GM12878 (cell line): ENCODE results near the gene SKIC8.

Source experiments
- BCLAF1 ChIP-seq: fragments of 450-650 bp; IDR thresholded peaks from 2 replicates; pipeline ENCODE4 v1.6.1; 2017; ENCODE audit warnings: antibody characterized with exemption, mild to moderate bottlenecking, moderate library complexity
- EZH2 ChIP-seq: IDR thresholded peaks from 2 replicates; pipeline ENCODE4 v1.6.1; 2012; ENCODE audit warnings: low read depth, mild to moderate bottlenecking, control low read depth, inconsistent platforms, low read length, borderline replicate concordance; ENCODE audit not compliant: control insufficient read depth
- KAT2A ChIP-seq: conservative IDR thresholded peaks from 2 replicates; pipeline ENCODE4 v1.6.1; 2011; ENCODE audit warnings: low read depth, low read length; ENCODE audit not compliant: control insufficient read depth
- MEF2A ChIP-seq: IDR thresholded peaks from 2 replicates; pipeline ENCODE4 v1.6.1; 2011; ENCODE audit warnings: low read depth, mild to moderate bottlenecking, low read length, moderate library complexity; ENCODE audit not compliant: insufficient read depth
- RUNX3 ChIP-seq: IDR thresholded peaks from 2 replicates; pipeline ENCODE4 v1.6.1; 2012; ENCODE audit warnings: low read length, inconsistent platforms
- SREBF1 ChIP-seq: IDR thresholded peaks from 2 replicates; pipeline ENCODE4 v1.6.1; 2012; ENCODE audit warnings: mild to moderate bottlenecking, low read length
- ZBTB11 ChIP-seq: fragments of 450-650 bp; formaldehyde crosslinking; IDR thresholded peaks from 2 replicates; pipeline ENCODE4 v1.5.0; 2022; ENCODE audit warnings: mild to moderate bottlenecking, missing genetic modification characterization
- TF ChIP-seq, protein P1 (sequence below): IDR thresholded peaks from 2 replicates; pipeline ENCODE4 v1.6.1; 2012; ENCODE audit warnings: low read depth, low read length, improper control_type of control experiment
- TF ChIP-seq, protein P2 (sequence below), 3 experiments: IDR thresholded peaks in 2 of 3; conservative IDR thresholded peaks in 1 of 3; 2 replicates each; pipeline ENCODE4 v1.5.1; 2011; ENCODE audit warnings: low read depth in 3 of 3, low read length in 3 of 3, mild to moderate bottlenecking in 3 of 3, control low read depth in 2 of 3, moderate library complexity in 2 of 3, inconsistent platforms in 1 of 3, mixed read lengths in 1 of 3; ENCODE audit not compliant: control insufficient read depth in 2 of 3, insufficient read depth in 1 of 3; ENCODE audit errors: extremely low read depth in 1 of 3

GRCh38 chr15:78316283-78317083 is 17.1 kb upstream of the SKIC8 start:
- peak; percentile 25; the same call in 1 of the 2 replicates for TF ChIP-seq RUNX3
- no peak for TF ChIP-seq BCLAF1
- TF ChIP-seq, protein P1, sequence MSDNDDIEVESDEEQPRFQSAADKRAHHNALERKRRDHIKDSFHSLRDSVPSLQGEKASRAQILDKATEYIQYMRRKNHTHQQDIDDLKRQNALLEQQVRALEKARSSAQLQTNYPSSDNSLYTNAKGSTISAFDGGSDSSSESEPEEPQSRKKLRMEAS, result no peak
- TF ChIP-seq, protein P2, sequence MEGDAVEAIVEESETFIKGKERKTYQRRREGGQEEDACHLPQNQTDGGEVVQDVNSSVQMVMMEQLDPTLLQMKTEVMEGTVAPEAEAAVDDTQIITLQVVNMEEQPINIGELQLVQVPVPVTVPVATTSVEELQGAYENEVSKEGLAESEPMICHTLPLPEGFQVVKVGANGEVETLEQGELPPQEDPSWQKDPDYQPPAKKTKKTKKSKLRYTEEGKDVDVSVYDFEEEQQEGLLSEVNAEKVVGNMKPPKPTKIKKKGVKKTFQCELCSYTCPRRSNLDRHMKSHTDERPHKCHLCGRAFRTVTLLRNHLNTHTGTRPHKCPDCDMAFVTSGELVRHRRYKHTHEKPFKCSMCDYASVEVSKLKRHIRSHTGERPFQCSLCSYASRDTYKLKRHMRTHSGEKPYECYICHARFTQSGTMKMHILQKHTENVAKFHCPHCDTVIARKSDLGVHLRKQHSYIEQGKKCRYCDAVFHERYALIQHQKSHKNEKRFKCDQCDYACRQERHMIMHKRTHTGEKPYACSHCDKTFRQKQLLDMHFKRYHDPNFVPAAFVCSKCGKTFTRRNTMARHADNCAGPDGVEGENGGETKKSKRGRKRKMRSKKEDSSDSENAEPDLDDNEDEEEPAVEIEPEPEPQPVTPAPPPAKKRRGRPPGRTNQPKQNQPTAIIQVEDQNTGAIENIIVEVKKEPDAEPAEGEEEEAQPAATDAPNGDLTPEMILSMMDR (IDR thresholded peaks at IDR 0.05 in 2 of 3, conservative IDR thresholded peaks at IDR 0.05 in 1 of 3; ENCODE audit: control insufficient read depth in 2 of 3, extremely low read depth in 1 of 3, insufficient read depth in 1 of 3, low read depth in 3 of 3, low read length in 3 of 3), result no peak
- TF ChIP-seq ZBTB11 (CRISPR knock-in tag), result no peak
- no peak for TF ChIP-seq KAT2A
- no peak for TF ChIP-seq MEF2A
- TF ChIP-seq SREBF1, result no peak
- no peak for TF ChIP-seq EZH2
